GM23338 (cell line): ENCODE results near the gene GGT7. TPM values are rescaled to one million over a fixed set of nuclear protein-coding genes. Genes with fewer than 3 reads are reported as not detected.

Experiments
- ATAC-seq: fragments of 200-7000 bp; cut with Tn5 transposase; 3 replicates; pipeline ENCODE4 v1.9.1; 2020
- DNase-seq: peaks from one replicate; pipeline ENCODE4 v3.0.0-alpha.2; 2015; ENCODE audit warnings: low spot score
- H2AFZ ChIP-seq: fragments of 200-600 bp; sonication (generic); 2 replicates; pipeline ENCODE4 v1.8.0; 2016; ENCODE audit warnings: antibody characterized with exemption, mild to moderate bottlenecking, moderate library complexity
- H3F3A ChIP-seq: fragments of 200-600 bp; sonication (generic); replicated peaks from 2 replicates; pipeline ENCODE4 v1.8.0; 2017; ENCODE audit warnings: antibody characterized with exemption, mixed run types, low read depth
- H3K27ac ChIP-seq: fragments of 200-600 bp; sonication (generic); 2 replicates; pipeline ENCODE4 v1.6.1; 2016; ENCODE audit warnings: low read depth
- H3K27me3 ChIP-seq: fragments of 200-600 bp; sonication (generic); 2 replicates; pipeline ENCODE4 v1.8.0; 2016; ENCODE audit warnings: mild to moderate bottlenecking, mixed run types, moderate library complexity; ENCODE audit not compliant: insufficient read depth
- H3K36me3 ChIP-seq: fragments of 200-600 bp; sonication (generic); 2 replicates; pipeline ENCODE4 v1.8.0; 2016; ENCODE audit warnings: mild to moderate bottlenecking; ENCODE audit not compliant: insufficient read depth
- H3K4me1 ChIP-seq: fragments of 200-600 bp; sonication (generic); 2 replicates; pipeline ENCODE4 v1.8.0; 2016; ENCODE audit warnings: mild to moderate bottlenecking, moderate library complexity; ENCODE audit not compliant: insufficient read depth
- H3K4me2 ChIP-seq: fragments of 200-600 bp; sonication (generic); 2 replicates; pipeline ENCODE4 v1.7.1; 2017; ENCODE audit warnings: mixed run types
- H3K4me3 ChIP-seq: fragments of 200-600 bp; sonication (generic); 2 replicates; pipeline ENCODE4 v1.6.1; 2016; ENCODE audit warnings: mixed run types
- H3K79me2 ChIP-seq: fragments of 200-600 bp; sonication (generic); replicated peaks from 2 replicates; pipeline ENCODE4 v1.8.0; 2017; ENCODE audit warnings: mild to moderate bottlenecking; ENCODE audit not compliant: insufficient read depth
- H3K9me2 ChIP-seq: fragments of 200-600 bp; sonication (generic); 2 replicates; pipeline ENCODE4 v1.8.0; 2017; ENCODE audit not compliant: insufficient read depth
- H4K20me1 ChIP-seq: fragments of 200-600 bp; sonication (generic); replicated peaks from 2 replicates; pipeline ENCODE4 v1.8.0; 2017; ENCODE audit warnings: mild to moderate bottlenecking; ENCODE audit not compliant: insufficient read depth
- H3K27ac Mint-ChIP-seq: 2 replicates; pipeline ENCODE4 v1.8.0; 2020; ENCODE audit warnings: inconsistent platforms, mild to moderate bottlenecking, moderate library complexity, mixed read lengths
- H3K27me3 Mint-ChIP-seq: 3 replicates; pipeline ENCODE4 v1.8.0; 2022; ENCODE audit warnings: low read depth, mild to moderate bottlenecking, moderate library complexity, mixed read lengths, inconsistent platforms; ENCODE audit not compliant: insufficient read depth, poor library complexity
- H3K36me3 Mint-ChIP-seq: 3 replicates; pipeline ENCODE4 v1.8.0; 2021; ENCODE audit warnings: low read depth, mild to moderate bottlenecking, inconsistent platforms, moderate library complexity, mixed read lengths
- H3K4me1 Mint-ChIP-seq: 3 replicates; pipeline ENCODE4 v1.8.0; 2020; ENCODE audit warnings: mild to moderate bottlenecking, inconsistent platforms, mixed read lengths
- H3K4me3 Mint-ChIP-seq: 3 replicates; pipeline ENCODE4 v1.8.0; 2021; ENCODE audit warnings: moderate library complexity, mild to moderate bottlenecking, inconsistent platforms, mixed read lengths
- H3K9me3 Mint-ChIP-seq: 3 replicates; pipeline ENCODE4 v1.8.0; 2020; ENCODE audit warnings: moderate library complexity, mild to moderate bottlenecking, inconsistent platforms, mixed read lengths
- CREB1 ChIP-seq: fragments of 250-450 bp; sonication (Bioruptor Pico); IDR thresholded peaks from 2 replicates; pipeline ENCODE4 v1.5.0; 2020; ENCODE audit warnings: low read depth, mild to moderate bottlenecking, moderate library complexity
- CTCF ChIP-seq, 2 experiments: fragments of 200-600 bp in 1 of 2; sonication (generic) in 1 of 2; conservative IDR thresholded peaks; 2 replicates each; pipeline versions ENCODE4 v1.5.1 to v1.6.1; 2016 to 2017; ENCODE audit warnings: antibody characterized with exemption in 2 of 2, low read depth in 2 of 2, mild to moderate bottlenecking in 2 of 2, moderate library complexity in 1 of 2
- NANOG ChIP-seq: IDR thresholded peaks from 2 replicates; pipeline ENCODE4 v1.6.1; 2016; ENCODE audit warnings: antibody characterized with exemption, borderline replicate concordance
- STAT1 ChIP-seq: IDR thresholded peaks from one replicate; pipeline ENCODE4 v1.6.1; 2016; ENCODE audit warnings: antibody characterized with exemption; ENCODE audit not compliant: unreplicated experiment
- ZNF331 ChIP-seq: fragments of 250-450 bp; sonication (Bioruptor Pico); IDR thresholded peaks from 2 replicates; pipeline ENCODE4 v1.5.0; 2020; ENCODE audit warnings: low read depth, mild to moderate bottlenecking, moderate library complexity
- ZNF462 ChIP-seq: fragments of 250-450 bp; sonication (Bioruptor Pico); IDR thresholded peaks from 2 replicates; pipeline ENCODE4 v1.5.0; 2020; ENCODE audit warnings: mild to moderate bottlenecking, moderate library complexity
- polyA plus RNA-seq: library from polyadenylated mRNA; unstranded; fragments of >200 nt; fragmentation: Nextera tagmentation; extraction: Ambion mirVana; gene quantifications from 2 replicates; pipeline ENCODE4 v1.2.1, GENCODE V29; 2016
- total RNA-seq: library from RNA; depleted of rRNA; stranded (reverse); fragments of >200 nt; shearing (Covaris generic); gene quantifications from 2 replicates; pipeline ENCODE4 v1.2.3, GENCODE V29; 2014

The GGT7 gene
- total and polyA plus RNA-seq, 2 experiments from 2014 or later, result 23.6 to 24.6 TPM

GRCh38 chr20:34852298-34852697, 20.4 kb downstream of the GGT7 start (continued):
- no peak for TF ChIP-seq ZNF462
- TF ChIP-seq CREB1, result no peak

- no peaks in the 10 kb centered on the region for H3K27me3 ChIP-seq
- no peak overlapping the region for H3K27ac ChIP-seq
- H3K9me2 ChIP-seq, result no peaks in the 10 kb centered on the region
- H3K36me3 Mint-ChIP-seq, result peaks cover 14% of the 10 kb centered on the region
- ATAC-seq (no peak), DNase-seq (no peak)
- H4K20me1 ChIP-seq, result 0 out of 2 replicates have a peak, but pooled peaks cover 6% of the 10 kb centered on the region
- no peaks in the 10 kb centered on the region for H3K4me1 Mint-ChIP-seq
- no peak overlapping the region for H2AFZ ChIP-seq
- no peaks in the 10 kb centered on the region for H3K79me2 ChIP-seq
- no peak overlapping the region for H3K27ac Mint-ChIP-seq
- H3K4me1 ChIP-seq, result no peaks in the 10 kb centered on the region
- H3K4me3 ChIP-seq, result no peak overlapping the region
- H3K4me3 Mint-ChIP-seq, result no peak overlapping the region
- H3K27me3 Mint-ChIP-seq, result peaks cover 1% of the 10 kb centered on the region
- no peak overlapping the region for H3K4me2 ChIP-seq
- no peaks in the 10 kb centered on the region; the same call in 1 of the 2 replicates for H3K36me3 ChIP-seq
- no peaks in the 10 kb centered on the region for H3K9me3 Mint-ChIP-seq
- H3F3A ChIP-seq, result no peaks in the 10 kb centered on the region
- TF ChIP-seq ZNF331 (CRISPR knock-in tag) (no peak), CTCF (conservative IDR thresholded peaks at IDR 0.05; ENCODE audit: low read depth in 2 of 2) (no peak), NANOG (no peak), STAT1 (no peak), ZNF462 (no peak)
Observed at GRCh38 chr20:34850969-34851368, 21.7 kb downstream of the GGT7 start.
